NCI-H187 (cell line): ENCODE data around the gene OSBPL10.

Experiments used
- DNase-seq, 2 experiments: peaks; one replicate each; lab custom pipeline; 2025; lab: John Stamatoyannopoulos, UW

The OSBPL10 gene

GRCh38 chr3:31615071-31615875 is 365.8 kb downstream of the OSBPL10 start:
- no peak for DNase-seq

- DNase-seq = no peak
These were observed 366.7 kb downstream of the OSBPL10 start for GRCh38 chr3:31614162-31614921.

GRCh38 chr3:31613654-31614053 is 367.4 kb downstream of the OSBPL10 start:
- no peak for DNase-seq

- DNase-seq = no peak
These were observed 367.9 kb downstream of the OSBPL10 start for GRCh38 chr3:31613177-31613576.
